DMS 273 treated with DMSO at 0.1 percent for 48 hours (cell line): ENCODE data around the gene KCNH6.

Source experiments
- DNase-seq: peaks from one replicate; lab custom pipeline; 2025; lab: John Stamatoyannopoulos, UW

KCNH6 gene

GRCh38 chr17:63488851-63489250, 34.3 kb upstream of the KCNH6 start:
- no peak for DNase-seq

GRCh38 chr17:63489291-63489690, 33.9 kb upstream of the KCNH6 start:
- no peak for DNase-seq

- no peak for DNase-seq
These were observed 32.8 kb upstream of the KCNH6 start for GRCh38 chr17:63490329-63490728.

DNA sequence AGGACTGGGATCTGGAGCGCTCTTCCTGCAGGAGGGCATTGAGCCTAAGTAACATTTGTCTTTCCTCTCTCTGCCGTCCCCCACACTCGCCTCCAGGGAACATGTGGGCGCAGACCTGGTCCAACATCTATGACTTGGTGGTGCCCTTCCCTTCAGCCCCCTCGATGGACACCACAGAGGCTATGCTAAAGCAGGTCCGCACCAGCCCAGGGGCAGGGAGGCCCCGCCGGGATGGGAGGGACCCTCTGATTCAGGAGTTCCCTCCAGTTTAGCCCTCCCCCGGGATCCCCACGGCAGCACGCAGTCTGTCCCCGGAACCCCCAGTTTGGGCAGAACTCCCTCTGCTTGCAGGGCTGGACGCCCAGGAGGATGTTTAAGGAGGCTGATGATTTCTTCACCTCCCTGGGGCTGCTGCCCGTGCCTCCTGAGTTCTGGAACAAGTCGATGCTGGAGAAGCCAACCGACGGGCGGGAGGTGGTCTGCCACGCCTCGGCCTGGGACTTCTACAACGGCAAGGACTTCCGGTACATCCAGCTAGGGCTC, 32.2 kb upstream of the KCNH6 start:
- DNase-seq, result no peak

GRCh38 chr17:63491413-63491812, 31.7 kb upstream of the KCNH6 start:
- DNase-seq, result no peak

DNA sequence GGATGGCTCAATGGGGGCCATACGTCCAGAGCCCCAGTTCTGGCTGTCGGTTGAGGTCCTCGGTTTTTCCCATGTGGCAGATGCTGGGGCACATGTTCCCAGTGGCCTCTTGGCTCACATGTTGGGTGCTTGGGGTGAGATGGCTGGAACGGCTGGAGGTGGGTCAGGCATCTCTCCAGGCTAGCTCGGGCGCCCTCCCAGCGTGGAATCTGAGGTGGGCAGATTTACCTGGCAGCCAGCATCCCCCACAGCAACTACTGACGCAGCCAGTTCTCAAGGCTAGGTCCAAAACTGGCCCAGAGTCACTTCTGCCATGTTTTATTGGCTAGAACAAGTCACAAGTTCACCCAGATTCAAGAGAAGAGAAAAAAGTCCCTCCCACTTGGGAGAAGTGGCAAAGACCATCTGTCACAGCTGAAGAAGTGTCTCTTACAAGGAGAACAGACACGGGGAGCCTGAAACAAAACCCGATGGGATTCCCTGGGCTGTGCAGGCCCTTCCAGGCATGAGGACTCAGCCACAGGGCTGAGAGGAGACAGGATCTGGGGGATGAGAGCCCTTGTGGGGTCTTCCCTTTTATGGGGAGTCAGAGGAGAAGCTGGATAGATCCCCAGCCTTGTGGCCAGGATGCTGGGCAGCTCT, 31.1 kb upstream of the KCNH6 start:
- peak; percentile 76 for DNase-seq

GRCh38 chr17:63492940-63493339, 30.2 kb upstream of the KCNH6 start:
- no peak for DNase-seq

DNA sequence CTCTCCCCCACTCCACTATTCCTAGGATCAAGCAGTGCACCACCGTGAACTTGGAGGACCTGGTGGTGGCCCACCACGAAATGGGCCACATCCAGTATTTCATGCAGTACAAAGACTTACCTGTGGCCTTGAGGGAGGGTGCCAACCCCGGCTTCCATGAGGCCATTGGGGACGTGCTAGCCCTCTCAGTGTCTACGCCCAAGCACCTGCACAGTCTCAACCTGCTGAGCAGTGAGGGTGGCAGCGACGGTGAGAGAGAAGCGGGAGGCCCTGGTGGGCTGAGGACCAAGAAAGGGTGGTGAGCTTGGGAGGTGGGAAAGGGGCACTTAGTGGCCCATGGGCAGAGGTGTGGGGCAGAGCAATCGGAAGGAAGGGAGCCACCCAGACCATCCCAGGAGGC, 29.7 kb upstream of the KCNH6 start:
- no peak for DNase-seq

GRCh38 chr17:63494300-63494928, 28.7 kb upstream of the KCNH6 start:
- no peak for DNase-seq

DNA sequence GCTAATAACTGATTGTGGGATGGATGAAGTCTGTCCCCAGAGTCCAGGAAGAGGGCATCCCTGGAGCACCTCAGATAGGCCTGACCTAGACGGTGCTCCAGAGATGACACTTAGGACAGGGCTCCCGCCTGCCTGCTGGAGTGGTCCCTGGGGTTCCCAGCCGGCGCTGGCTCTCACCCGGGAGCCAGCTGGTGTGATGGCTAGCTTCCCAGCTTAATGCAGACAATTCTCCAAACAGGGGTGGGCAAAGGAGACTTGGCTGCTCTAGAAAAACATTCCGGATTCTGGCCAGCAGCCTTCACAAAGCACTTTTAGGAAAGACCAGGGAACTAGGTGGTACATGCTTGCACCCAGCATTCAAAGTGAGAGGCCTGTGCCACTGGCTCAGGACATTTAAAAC, 27.7 kb upstream of the KCNH6 start:
- DNase-seq, result no peak

DNA sequence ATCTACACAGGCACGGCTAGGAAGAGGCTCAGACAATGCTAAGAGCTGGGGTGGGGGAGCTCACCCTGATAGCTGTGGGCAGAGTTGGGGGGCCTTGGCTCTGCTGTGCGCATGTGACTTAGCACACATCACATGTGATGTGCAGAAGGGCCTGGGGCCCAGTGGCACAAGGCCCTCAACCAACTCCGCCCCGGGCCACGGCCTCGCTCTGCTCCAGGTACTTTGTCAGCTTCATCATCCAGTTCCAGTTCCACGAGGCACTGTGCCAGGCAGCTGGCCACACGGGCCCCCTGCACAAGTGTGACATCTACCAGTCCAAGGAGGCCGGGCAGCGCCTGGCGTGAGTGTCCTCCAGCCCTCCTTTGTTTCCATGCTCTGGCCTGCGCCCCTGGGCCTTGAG, 27.0 kb upstream of the KCNH6 start:
- no peak for DNase-seq

DNA sequence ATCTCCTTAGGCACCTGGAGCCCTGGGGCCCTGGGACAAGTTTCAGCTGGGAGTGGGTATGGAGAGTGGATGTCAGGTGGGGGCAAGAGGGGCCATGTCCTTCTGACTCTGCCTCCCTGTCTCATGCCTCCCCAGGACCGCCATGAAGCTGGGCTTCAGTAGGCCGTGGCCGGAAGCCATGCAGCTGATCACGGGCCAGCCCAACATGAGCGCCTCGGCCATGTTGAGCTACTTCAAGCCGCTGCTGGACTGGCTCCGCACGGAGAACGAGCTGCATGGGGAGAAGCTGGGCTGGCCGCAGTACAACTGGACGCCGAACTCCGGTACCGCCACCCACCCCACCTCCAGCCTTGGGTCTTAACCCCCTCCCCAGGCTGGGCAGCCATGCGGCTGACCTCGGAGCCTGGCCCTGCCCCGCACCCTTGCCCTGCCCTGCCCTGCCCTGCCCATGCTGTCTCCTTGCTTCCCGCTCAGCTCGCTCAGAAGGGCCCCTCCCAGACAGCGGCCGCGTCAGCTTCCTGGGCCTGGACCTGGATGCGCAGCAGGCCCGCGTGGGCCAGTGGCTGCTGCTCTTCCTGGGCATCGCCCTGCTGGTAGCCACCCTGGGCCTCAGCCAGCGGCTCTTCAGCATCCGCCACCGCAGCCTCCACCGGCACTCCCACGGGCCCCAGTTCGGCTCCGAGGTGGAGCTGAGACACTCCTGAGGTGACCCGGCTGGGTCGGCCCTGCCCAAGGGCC, 26.3 kb upstream of the KCNH6 start:
- no peak for DNase-seq

- peak; percentile 37 for DNase-seq
These were observed 25.3 kb upstream of the KCNH6 start for GRCh38 chr17:63497708-63498483.

DNA sequence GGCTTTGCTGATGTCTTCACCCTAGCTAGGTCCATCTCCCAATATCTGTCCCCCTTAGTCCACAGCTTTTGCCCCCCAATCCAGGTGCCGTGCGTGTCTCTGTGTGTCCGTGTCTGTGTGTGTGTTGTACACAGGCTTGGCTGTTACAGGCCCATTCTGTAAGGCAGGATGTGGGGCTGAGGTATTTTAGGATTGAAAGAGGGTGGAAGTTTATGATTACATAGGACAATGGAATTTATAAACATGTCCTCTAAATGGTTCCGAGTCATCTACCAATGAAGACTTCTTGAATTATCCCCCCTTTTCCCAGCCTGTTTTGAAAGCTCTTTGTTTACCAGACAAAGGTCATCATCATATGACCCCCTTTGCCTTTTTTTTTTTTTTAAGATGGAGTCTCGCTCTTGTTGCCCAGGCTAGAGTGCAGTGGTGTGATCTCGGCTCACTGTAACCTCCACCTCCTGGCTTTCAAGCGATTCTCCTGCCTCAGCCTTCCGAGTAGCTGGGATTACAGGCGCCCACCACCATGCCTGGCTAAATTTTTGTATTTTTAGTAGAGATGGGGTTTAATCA, 24.4 kb upstream of the KCNH6 start:
- DNase-seq, result no peak

DNA sequence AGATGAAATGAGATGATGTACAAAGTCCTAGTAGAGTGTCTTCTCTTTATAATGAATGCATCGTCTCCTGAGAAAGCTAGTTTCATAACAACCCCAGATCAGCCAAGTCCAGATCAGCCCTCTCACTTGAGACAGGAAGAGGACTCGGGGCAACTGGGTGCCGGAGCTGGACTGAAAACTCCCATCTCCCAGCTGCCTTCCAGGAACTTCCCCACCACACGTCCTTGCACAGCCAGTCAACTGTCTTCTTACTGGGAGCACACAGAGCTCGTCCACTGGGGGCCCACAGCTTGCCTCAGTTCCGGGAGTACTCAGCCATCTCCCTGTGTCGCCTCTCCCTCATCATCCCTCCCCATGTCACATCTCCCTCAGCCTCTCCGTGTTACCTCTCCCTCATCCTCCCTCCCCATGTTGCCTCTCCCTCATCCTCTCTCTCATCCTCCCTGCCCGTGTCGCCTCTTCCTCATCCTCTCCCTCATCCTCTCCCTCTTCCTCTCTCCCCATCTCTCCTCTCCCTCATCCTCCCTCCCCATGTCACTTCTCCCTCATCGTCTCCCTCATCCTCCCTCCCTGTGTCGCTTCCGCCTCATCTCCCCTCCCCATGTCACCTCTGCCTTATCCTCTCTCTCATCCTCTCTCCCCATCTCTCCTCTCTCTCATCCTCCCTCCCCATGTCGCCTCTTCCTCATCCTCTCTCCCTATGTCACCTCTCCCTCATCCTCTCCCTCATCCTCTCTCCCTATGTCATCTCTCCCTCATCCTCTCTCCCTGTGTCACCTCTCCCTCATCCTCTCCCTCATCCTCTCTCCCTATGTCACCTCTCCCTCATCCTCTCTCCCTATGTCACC, 22.4 kb upstream of the KCNH6 start:
- DNase-seq, result no peak

- DNase-seq, result no peak
These were observed 19.8 kb upstream of the KCNH6 start for GRCh38 chr17:63503341-63503705.

GRCh38 chr17:63504261-63504660, 18.9 kb upstream of the KCNH6 start:
- no peak for DNase-seq

- DNase-seq, result no peak
These were observed 17.8 kb upstream of the KCNH6 start for GRCh38 chr17:63505341-63505740.

DNA sequence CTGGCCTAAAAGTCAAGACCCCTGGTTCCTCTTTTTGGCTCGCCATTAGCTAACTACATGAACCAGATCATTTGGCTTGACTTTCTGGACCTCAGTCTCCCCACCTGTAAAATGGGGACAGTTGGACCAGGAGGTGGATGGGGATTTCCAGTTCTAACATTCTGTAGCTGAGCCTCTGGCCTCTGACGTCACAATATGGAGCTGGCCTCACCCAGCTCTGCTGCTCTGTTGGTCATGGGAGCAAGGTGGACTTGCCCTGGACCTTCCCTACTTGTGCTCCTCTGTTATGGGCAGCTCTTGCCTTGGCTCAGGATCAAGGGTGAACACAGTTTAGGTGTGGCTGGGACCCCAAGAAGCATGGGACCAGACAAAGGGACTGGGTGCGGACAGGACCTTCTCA, 16.5 kb upstream of the KCNH6 start:
- no peak for DNase-seq

- DNase-seq, result no peak
These were observed 11.8 kb upstream of the KCNH6 start for GRCh38 chr17:63511331-63511730.

DNA sequence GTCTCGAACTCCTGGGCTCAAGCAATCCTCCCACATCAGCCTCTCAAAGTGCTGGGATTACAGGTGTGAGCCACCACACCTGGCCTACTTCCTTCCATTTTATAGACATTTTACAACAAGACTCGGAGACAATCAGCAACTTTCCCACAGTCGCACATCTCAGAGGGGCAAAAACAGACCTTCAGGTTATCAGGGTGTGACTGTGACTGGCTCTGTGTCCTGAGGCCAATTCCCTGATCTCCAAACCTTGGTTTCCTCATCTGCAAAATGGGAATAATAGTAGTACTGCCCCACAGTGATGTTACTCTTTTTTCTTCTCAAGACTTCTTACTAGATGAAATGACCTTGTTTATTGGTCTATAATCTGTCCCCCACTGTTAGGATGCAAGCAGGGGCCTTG, 10.8 kb upstream of the KCNH6 start:
- DNase-seq, result no peak
